DOHH2 (cell line): ENCODE data around the gene CEP152.

Source experiments
- H3F3A ChIP-seq: fragments of 200-600 bp; sonication (generic), shearing (Covaris generic); 2 replicates; pipeline ENCODE4 v1.6.0; 2016; ENCODE audit warnings: antibody characterized with exemption, mild to moderate bottlenecking; ENCODE audit not compliant: control insufficient read depth, insufficient read depth
- H3K27ac ChIP-seq: fragments of 200-600 bp; sonication (generic); 2 replicates; pipeline ENCODE4 v1.5.1; 2014; ENCODE audit warnings: low read depth, mild to moderate bottlenecking, low read length, moderate library complexity
- H3K27me3 ChIP-seq: fragments of 200-600 bp; sonication (generic); 2 replicates; pipeline ENCODE4 v1.6.1; 2014; ENCODE audit warnings: mild to moderate bottlenecking, low read length, mixed read lengths; ENCODE audit not compliant: control insufficient read depth
- H3K36me3 ChIP-seq: fragments of 200-600 bp; sonication (generic); 2 replicates; pipeline ENCODE4 v1.6.1; 2014; ENCODE audit warnings: mild to moderate bottlenecking, low read length, moderate library complexity, mixed read lengths; ENCODE audit not compliant: control insufficient read depth
- H3K4me1 ChIP-seq: fragments of 200-600 bp; sonication (generic); 2 replicates; pipeline ENCODE4 v1.6.1; 2014; ENCODE audit warnings: mild to moderate bottlenecking, low read length, mixed read lengths; ENCODE audit not compliant: control insufficient read depth
- H3K4me2 ChIP-seq: fragments of 200-600 bp; sonication (generic); 2 replicates; pipeline ENCODE4 v1.6.0; 2014; ENCODE audit warnings: mild to moderate bottlenecking, low read length, moderate library complexity
- H3K4me3 ChIP-seq: fragments of 200-600 bp; sonication (generic); 2 replicates; pipeline ENCODE4 v1.5.1; 2014; ENCODE audit warnings: mild to moderate bottlenecking, low read length, mixed read lengths
- H3K79me2 ChIP-seq: fragments of 200-600 bp; sonication (generic); 2 replicates; pipeline ENCODE4 v1.6.1; 2014; ENCODE audit warnings: mild to moderate bottlenecking, low read length, mixed read lengths; ENCODE audit not compliant: control insufficient read depth
- H3K9me2 ChIP-seq: fragments of 200-600 bp; sonication (generic); replicated peaks from 2 replicates; pipeline ENCODE4 v1.6.1; 2014; ENCODE audit warnings: mild to moderate bottlenecking, low read length, mixed read lengths; ENCODE audit not compliant: control insufficient read depth
- H3K9me3 ChIP-seq: fragments of 200-600 bp; sonication (generic); 2 replicates; pipeline ENCODE4 v1.6.1; 2014; ENCODE audit warnings: antibody characterized with exemption, low read length, mixed read lengths; ENCODE audit not compliant: control insufficient read depth, insufficient read depth
- H4K20me1 ChIP-seq: fragments of 200-600 bp; sonication (generic); 2 replicates; pipeline ENCODE4 v1.6.0; 2014; ENCODE audit warnings: low read depth, mild to moderate bottlenecking, antibody characterized with exemption, low read length, moderate library complexity; ENCODE audit not compliant: control insufficient read depth, insufficient read depth
- CTCF ChIP-seq: fragments of 200-600 bp; sonication (generic); IDR thresholded peaks from one replicate; pipeline ENCODE4 v1.5.1; 2014; ENCODE audit warnings: antibody characterized with exemption, mild to moderate bottlenecking, low read depth, low read length; ENCODE audit not compliant: poor library complexity, severe bottlenecking
- EZH2phosphoT487 ChIP-seq: fragments of 200-600 bp; sonication (generic); IDR thresholded peaks from 2 replicates; pipeline ENCODE4 v1.6.1; 2017; ENCODE audit warnings: borderline replicate concordance, mild to moderate bottlenecking, antibody characterized with exemption, low read length, moderate library complexity, mixed read lengths

The CEP152 gene

GRCh38 chr15:48748535-48748934 lies 62.3 kb downstream of the CEP152 start:
- no peak overlapping the region for H3K27ac ChIP-seq

GRCh38 chr15:48733615-48734014 lies 77.3 kb downstream of the CEP152 start:
- TF ChIP-seq EZH2phosphoT487 (no peak), CTCF (no peak)
- H3K27ac ChIP-seq: no peak overlapping the region
- no peaks in the 10 kb centered on the region for H3K9me3 ChIP-seq
- H3K79me2 ChIP-seq: no peaks in the 10 kb centered on the region
- no peaks in the 10 kb centered on the region for H4K20me1 ChIP-seq
- peaks cover 41% of the 10 kb centered on the region for H3K36me3 ChIP-seq
- no peaks in the 10 kb centered on the region for H3K4me1 ChIP-seq
- H3K27me3 ChIP-seq: no peaks in the 10 kb centered on the region
- H3K4me2 ChIP-seq: no peak overlapping the region
- no peaks in the 10 kb centered on the region for H3F3A ChIP-seq
- no peaks in the 10 kb centered on the region for H3K9me2 ChIP-seq
- no peak overlapping the region for H3K4me3 ChIP-seq

More at GRCh38 chr15:48748535-48748934, 62.3 kb downstream of the CEP152 start:
- peaks cover 77% of the 10 kb centered on the region for H3K36me3 ChIP-seq
- H3K9me3 ChIP-seq: no peaks in the 10 kb centered on the region
- H3F3A ChIP-seq: no peaks in the 10 kb centered on the region
- H3K79me2 ChIP-seq: 0 out of 2 replicates have a peak, but pooled peaks cover 3% of the 10 kb centered on the region
- no peaks in the 10 kb centered on the region for H3K27me3 ChIP-seq
- no peaks in the 10 kb centered on the region for H4K20me1 ChIP-seq
- H3K9me2 ChIP-seq: no peaks in the 10 kb centered on the region
- H3K4me2 ChIP-seq: no peak overlapping the region
- H3K4me1 ChIP-seq: no peaks in the 10 kb centered on the region
- TF ChIP-seq EZH2phosphoT487: no peak
- no peak overlapping the region for H3K4me3 ChIP-seq

- Histone ChIP-seq H3K79me2 (no peaks in the 10 kb centered on the region), H3K4me3 (no peak overlapping the region), H3F3A (no peaks in the 10 kb centered on the region), H3K27ac (no peak overlapping the region), H3K9me3 (no peaks in the 10 kb centered on the region), H3K36me3 (peaks cover 33% of the 10 kb centered on the region), H3K4me2 (no peak overlapping the region), H3K27me3 (no peaks in the 10 kb centered on the region), H3K4me1 (no peaks in the 10 kb centered on the region), H4K20me1 (no peaks in the 10 kb centered on the region), H3K9me2 (no peaks in the 10 kb centered on the region)
- TF ChIP-seq CTCF (no peak), EZH2phosphoT487 (no peak)
Measured at GRCh38 chr15:48730506-48730905, 80.4 kb downstream of the CEP152 start.

GRCh38 chr15:48723969-48724368 lies 86.9 kb downstream of the CEP152 start:
- Histone ChIP-seq H3K79me2 (no peaks in the 10 kb centered on the region), H4K20me1 (no peaks in the 10 kb centered on the region), H3K9me2 (no peaks in the 10 kb centered on the region), H3K27ac (no peak overlapping the region), H3K9me3 (no peaks in the 10 kb centered on the region), H3K4me1 (no peaks in the 10 kb centered on the region), H3K4me3 (no peak overlapping the region), H3K36me3 (peaks cover 8% of the 10 kb centered on the region), H3F3A (no peaks in the 10 kb centered on the region), H3K4me2 (no peak overlapping the region), H3K27me3 (no peaks in the 10 kb centered on the region)
- TF ChIP-seq EZH2phosphoT487: no peak
- no peak for TF ChIP-seq CTCF
